GM21360 (cell line): ENCODE results near the gene PRR19.

Source experiments
- ATAC-seq: cut with Tn5 transposase; IDR thresholded peaks from one replicate; pipeline ENCODE4 v1.9.1; 2021; ENCODE audit warnings: mild to moderate bottlenecking, moderate library complexity; ENCODE audit not compliant: unreplicated experiment

PRR19 gene

DNA sequence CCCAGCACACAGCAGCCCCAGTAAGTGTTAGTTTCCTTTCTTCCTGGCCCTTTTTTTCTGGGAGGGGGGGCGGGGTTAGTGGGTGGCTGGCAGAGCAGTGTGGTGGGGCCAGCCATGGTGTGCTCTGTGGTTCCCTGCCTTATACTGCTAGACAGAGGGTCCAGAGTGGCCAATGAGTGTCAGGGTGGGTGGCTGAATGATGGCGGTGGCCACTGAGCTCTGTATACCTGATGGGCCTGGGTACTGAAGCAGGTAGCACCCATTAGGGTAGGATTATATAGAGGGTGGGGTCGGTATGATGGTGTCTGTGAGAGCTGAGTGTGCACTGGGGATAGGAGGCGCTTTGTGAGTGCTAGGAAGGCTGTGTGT, 19.1 kb upstream of the PRR19 start:
- ATAC-seq = no peak

DNA sequence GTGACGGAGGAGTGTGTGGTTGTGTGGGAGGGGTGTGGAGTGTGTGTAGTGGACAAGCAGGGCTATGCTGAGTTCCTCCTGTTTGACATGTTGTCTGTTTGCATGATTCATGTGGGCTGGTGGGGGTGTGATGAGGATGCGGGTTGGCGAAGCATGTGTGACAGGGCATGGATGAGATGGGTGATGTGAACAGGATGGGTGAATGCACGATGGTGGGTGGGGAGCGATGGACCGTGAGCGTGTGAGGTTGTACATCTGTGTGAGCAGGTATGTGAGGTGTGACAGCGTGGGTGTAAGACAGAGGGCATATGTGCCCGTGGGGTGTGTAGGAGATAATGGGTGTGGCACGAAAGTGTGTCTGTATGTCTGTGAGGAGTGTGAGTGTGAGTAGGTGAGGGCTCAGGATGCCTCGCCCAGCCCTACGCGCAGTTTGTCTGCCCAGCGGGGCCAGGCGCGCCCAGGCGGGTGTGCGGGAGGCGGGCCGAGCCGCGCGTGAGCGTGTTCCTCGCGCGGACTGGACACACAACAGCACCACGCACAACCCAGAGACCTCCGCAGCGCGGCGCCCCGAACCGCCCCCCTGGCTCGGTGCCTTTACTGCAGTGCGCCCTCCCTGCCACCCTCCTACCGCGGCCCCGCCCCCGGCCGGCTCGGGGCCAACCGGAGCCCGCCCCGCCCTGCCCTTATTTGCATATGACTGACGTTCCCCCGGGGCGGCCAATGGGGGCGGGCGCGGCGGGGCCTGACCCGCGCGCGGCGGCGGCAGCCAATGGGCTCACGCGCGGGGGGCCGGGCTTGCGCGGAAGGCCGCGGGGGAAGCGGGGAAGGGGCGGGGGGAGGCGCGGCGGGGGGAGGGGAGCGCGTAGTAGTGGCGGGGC, 18.5 kb upstream of the PRR19 start:
- ATAC-seq = peak; percentile 37

DNA sequence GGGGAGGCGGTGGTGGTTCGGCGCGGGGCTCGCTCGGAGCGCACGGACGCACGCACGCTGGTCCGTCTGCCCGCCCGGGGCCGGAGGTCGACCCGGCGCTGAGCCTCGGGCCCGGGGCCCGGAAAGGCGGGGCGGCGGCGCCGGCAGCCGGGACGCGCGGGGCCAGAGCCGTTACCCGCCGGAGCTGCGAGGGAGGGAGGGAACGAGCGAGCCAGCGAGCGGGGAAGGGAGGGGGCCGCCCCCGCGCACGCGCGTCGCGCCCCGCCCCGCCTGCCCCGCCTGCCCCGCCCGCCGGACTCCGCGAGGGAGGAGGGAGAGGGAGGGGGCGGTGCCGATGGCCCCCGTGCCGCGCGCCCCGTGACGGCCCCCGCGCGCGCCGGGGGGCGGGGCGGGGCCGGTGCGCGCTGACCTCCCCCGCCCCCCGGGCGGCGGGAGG, 17.8 kb upstream of the PRR19 start:
- peak; percentile 17 for ATAC-seq

DNA sequence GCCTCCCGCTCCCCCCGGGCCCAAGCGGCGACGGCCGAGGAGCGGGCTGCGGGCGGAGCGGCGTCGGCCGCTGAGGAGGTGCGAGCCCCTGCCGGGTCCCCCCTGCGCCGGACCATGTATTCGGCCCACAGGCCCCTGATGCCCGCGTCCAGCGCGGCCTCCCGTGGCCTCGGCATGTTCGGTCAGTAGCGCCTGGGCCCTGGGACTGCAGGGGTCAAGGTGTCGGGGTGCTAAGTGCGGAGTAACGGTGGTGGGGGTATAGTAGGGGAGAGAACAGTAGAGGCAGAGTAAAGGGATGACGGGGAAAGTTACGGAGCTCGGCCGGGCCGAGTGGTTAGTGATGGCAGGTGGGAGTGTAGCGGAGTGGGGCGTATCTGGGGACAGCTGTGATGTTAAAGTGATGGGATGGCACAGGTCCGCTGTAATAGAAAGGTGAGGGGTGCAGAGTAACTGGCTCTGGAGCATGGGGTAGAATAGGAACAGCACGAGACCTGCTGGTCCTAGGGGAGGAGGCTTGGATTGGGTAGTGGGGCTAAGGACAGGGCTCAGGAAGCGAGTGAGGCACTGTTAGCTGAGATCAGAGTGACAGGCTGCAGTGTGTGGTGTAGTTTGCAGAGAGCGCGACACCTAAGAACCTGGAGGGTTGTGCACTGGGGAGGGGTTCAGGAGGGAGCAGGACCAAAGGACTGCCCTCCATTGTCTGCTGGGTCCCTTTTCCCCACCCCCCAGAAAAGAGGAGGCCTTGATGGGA, 17.2 kb upstream of the PRR19 start:
- ATAC-seq = peak; percentile 0

DNA sequence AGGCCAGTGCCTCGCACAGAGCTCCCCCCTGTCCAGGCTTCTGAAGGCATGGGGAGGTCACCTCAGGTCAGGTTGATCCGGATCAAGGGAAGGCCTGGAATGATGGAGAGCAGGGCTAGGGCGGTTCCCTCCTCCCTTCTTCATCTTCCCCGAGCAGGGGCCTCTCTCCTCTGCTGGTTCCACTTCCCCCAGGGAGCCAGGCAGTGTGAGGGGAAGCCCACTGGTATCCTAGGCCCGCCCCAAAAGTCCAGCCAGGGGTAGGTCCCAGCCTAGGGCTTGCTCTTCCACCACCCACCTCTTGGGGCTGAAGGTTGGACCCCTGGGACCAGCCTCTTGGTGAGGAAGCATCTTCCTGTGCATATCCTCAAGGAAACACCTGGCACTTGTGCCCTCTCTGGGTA, 16.4 kb upstream of the PRR19 start:
- ATAC-seq = no peak

DNA sequence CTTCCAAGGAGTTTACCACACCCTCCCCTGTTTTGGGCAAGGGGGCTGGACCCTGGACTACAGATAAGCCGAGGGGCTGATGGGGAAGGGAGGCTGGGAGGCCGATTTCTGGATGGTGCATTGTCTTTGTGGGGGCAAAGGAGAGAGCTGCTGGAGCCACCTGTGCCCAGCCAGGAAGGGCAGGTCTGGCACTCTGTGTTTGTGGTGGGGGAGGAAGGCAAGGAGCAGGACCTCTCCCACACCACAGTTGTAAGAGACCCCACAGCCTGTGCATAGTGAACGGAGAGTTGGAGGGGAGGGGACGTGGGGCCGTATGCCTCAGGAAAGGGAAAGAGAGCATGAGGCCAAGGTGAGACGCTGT, 16.0 kb upstream of the PRR19 start:
- no peak for ATAC-seq

DNA sequence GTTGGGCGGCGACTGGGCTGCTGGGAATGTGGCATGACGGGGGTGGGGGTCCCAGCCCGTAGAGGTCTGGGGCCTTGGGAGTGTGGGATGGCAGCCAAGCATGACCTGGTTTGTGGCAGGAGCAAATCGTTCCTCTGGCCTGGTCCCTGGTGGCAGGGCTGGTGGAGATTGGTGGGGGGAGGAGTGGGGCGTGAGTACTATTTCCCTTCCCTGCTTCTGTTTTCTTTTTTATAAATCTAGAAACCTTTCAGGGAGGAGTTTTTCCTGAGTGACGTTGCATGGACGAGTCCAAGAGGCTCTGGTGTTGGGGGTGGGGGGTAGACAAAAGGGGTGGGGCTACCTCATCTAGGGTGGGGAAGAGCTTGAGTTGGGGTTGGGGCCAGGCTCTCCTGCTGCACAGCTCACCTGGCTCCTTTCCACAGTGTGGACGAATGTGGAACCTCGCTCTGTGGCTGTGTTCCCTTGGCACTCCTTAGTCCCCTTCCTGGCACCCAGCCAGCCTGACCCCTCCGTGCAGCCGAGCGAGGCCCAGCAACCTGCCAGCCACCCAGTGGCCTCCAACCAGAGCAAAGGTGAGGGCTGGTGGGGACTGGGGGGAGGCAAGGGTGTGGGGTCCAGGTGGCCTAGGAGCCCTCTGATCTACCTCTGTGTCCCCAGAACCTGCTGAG, 15.4 kb upstream of the PRR19 start:
- no peak for ATAC-seq

DNA sequence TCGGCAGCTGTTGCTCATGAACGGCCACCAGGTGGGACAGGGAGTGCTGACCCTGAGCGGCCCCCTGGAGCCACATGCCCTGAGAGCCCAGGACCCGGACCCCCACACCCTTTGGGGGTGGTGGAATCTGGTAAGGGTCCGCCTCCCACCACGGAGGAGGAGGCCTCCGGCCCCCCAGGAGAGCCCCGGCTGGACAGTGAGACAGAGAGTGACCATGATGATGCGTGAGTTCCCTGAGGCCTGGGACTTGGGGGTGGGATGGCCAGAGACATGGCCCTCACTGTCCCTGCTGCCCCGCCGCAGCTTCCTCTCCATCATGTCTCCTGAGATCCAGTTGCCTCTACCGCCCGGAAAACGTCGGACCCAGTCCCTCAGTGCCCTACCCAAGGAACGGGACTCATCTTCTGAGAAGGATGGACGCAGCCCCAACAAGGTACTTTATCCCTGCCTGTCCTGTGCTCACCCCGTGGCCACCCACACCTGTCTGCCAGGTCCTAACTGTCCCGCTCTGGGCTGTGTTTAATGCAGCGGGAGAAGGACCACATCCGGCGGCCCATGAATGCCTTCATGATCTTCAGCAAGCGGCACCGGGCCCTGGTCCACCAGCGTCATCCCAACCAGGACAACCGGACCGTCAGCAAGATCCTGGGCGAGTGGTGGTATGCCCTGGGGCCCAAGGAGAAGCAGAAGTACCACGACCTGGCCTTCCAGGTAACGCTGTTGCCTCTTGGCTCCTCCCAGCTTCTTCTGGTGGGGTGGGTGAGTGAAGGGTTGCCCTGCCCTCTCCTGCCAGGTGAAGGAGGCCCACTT, 14.7 kb upstream of the PRR19 start:
- no peak for ATAC-seq

DNA sequence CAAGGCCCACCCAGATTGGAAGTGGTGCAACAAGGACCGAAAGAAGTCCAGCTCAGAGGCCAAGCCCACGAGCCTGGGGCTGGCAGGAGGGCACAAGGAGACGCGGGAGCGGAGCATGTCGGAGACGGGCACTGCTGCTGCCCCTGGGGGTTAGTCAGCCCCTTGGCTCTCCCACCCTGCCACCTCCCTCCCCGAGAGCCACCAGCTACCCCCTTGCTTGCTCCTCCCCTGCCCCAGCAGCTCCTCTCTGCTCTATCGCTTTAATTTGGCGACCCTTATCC, 14.2 kb upstream of the PRR19 start:
- ATAC-seq = no peak

DNA sequence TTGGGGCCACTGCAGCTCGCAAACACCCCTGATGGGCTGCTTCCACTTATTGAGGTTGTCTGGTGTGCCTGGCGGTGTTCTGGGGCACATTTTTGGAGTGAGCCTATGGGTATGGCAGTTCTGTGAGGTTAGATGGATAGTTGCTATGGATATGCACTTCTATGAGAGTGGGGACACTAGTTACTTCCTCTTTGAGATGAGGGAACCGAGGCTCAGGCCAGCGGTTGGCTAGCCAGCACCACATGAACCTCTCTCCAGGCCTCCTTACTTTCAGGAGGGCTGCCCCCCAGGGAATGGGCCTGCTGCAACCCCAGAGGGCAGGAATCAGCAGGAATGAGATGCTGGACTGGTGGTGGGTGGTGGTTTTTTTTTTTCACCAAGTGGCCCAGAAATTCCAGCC, 13.5 kb upstream of the PRR19 start:
- ATAC-seq = no peak

DNA sequence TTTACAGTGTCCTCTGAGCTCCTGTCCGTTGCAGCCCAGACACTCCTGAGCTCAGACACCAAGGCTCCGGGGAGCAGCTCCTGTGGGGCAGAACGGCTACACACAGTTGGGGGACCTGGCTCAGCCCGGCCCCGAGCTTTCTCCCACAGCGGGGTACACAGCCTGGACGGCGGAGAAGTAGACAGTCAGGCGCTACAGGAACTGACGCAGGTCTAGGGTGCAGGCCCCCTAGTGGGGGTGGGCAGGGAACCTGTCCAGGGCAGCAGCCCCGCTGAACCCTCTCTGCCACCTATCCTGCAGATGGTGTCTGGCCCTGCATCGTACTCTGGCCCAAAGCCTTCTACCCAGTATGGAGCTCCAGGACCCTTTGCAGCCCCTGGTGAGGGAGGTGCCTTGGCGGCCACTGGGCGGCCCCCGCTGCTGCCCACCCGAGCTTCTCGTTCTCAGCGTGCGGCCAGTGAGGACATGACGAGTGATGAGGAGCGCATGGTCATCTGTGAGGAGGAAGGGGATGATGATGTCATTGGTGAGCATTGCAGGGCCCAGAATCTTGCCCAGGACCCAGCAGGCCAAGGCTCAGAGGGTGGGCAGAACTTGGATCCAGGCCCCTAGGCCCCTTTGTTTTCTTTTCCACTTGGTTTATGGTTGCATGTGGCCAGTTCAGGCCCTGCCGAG, 12.9 kb upstream of the PRR19 start:
- no peak for ATAC-seq

DNA sequence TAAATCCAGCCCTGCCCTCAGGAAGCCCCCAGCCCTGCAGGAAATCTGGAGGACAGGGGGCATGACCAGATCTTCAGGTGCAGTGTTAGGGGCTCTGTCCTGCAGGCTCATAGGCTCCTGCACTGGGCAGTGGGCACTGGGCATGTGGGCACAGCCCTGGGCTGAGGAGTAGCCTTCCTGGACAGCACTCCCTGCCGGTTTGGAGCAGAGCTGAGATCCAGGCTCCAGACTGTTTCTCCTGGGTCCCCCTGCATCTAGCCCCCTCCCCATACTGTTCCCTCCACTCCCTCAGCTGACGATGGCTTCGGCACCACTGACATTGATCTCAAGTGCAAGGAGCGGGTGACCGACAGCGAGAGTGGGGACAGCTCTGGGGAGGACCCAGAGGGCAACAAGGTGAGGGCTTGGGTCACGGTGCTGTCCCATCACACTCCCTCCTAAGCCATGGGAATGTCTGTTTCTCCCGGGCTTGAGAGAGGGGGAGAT, 12.3 kb upstream of the PRR19 start:
- ATAC-seq = no peak

DNA sequence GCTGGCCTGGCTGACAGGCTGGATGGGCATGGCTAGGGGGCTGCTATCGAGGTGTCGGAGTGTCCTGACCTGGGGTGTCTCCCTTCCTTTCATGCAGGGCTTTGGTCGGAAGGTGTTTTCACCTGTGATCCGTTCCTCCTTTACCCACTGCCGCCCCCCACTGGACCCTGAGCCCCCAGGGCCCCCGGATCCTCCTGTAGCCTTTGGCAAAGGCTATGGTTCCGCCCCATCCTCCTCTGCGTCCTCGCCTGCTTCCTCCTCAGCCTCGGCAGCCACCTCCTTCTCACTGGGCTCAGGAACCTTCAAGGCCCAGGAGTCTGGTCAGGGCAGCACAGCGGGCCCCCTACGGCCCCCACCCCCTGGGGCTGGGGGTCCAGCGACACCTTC, 11.8 kb upstream of the PRR19 start:
- ATAC-seq = no peak

DNA sequence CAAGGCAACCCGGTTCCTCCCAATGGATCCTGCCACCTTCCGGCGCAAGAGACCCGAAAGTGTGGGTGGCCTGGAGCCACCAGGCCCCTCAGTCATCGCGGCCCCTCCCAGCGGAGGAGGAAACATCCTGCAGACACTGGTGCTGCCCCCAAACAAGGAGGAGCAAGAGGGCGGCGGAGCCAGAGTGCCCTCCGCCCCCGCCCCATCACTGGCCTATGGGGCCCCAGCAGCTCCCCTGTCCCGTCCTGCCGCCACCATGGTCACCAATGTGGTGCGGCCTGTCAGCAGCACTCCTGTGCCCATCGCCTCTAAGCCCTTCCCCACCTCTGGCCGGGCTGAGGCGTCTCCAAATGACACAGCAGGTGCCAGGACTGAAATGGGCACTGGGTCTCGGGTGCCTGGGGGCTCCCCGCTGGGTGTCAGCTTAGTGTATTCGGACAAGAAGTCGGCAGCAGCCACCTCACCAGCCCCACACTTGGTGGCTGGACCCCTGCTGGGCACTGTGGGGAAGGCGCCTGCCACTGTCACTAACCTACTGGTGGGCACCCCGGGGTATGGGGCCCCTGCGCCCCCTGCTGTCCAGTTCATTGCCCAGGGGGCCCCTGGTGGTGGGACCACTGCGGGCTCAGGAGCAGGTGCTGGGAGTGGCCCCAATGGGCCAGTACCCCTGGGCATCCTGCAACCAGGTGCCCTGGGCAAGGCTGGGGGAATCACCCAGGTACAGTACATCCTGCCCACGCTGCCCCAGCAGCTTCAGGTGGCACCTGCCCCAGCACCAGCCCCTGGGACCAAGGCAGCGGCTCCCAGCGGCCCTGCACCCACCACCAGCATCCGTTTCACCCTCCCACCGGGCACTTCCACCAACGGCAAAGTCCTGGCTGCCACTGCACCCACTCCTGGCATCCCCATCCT, 11.2 kb upstream of the PRR19 start:
- no peak for ATAC-seq

DNA sequence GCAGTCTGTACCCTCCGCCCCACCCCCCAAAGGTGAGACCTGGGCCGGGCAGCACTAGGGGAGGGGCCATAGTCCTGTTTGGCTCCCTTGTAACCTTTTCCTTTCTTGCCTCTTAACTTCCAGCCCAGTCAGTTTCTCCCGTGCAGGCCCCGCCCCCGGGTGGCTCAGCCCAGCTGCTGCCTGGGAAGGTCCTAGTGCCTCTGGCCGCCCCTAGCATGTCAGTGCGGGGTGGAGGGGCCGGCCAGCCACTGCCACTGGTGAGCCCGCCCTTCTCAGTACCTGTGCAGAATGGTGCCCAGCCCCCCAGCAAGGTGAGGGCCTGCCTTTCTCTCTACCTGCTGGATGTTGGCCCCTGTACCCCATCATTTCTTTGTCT, 10.5 kb upstream of the PRR19 start:
- ATAC-seq = no peak

DNA sequence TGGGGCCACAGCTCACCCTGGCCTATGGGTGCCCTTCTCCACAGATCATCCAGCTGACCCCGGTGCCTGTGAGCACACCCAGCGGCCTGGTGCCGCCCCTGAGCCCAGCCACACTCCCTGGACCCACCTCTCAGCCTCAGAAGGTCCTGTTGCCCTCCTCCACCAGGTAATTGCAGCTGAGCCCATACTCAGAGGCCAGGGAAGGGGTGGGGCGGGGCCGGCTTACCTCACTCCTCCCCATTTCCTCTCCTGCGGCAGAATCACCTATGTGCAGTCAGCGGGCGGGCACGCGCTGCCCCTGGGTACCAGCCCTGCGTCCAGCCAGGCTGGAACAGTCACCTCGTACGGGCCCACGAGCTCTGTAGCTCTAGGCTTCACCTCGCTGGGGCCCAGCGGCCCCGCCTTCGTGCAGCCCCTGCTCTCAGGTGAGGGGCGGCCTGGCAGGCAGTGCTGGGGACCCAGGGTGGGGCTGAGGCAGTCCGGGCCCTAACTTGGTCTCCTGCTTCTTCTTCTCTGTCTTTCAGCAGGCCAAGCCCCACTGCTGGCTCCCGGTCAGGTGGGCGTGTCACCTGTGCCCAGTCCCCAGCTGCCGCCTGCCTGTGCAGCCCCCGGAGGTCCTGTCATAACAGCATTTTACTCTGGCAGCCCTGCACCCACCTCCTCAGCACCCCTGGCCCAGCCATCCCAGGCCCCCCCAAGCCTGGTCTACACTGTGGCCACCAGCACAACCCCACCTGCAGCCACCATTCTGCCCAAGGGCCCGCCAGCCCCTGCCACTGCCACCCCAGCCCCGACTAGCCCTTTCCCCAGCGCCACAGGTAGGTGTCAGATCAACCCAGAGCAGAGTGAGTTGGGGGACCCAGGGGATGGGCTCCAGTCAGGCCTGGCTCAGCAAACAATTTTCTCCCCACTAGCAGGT, 9.6 kb upstream of the PRR19 start:
- no peak for ATAC-seq

DNA sequence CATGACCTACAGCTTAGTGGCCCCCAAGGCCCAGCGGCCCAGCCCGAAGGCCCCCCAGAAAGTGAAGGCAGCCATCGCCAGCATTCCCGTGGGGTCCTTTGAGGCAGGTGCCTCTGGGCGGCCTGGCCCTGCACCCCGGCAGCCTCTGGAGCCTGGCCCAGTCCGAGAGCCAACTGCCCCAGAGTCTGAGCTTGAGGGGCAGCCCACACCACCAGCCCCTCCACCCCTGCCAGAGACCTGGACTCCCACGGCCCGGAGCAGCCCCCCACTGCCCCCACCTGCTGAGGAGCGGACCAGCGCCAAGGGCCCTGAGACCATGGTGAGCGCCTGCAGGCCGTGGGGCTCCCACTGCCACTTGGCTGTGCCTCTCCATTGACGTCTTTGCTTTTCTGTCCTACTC, 9.0 kb upstream of the PRR19 start:
- ATAC-seq = no peak

DNA sequence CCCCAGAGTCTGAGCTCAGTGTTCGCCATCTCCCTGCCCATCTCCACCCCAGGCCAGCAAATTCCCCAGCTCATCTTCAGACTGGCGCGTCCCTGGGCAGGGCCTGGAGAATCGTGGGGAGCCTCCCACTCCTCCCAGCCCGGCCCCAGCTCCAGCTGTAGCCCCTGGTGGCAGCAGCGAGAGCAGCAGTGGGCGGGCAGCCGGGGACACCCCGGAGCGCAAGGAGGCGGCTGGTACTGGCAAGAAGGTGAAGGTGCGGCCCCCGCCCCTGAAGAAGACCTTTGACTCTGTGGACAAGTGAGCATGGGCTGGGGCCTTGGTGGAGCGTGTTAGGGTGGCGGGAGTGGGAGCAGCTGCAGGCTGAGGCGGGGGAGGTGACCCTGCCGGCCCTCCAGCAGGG, 8.4 kb upstream of the PRR19 start:
- ATAC-seq = no peak

DNA sequence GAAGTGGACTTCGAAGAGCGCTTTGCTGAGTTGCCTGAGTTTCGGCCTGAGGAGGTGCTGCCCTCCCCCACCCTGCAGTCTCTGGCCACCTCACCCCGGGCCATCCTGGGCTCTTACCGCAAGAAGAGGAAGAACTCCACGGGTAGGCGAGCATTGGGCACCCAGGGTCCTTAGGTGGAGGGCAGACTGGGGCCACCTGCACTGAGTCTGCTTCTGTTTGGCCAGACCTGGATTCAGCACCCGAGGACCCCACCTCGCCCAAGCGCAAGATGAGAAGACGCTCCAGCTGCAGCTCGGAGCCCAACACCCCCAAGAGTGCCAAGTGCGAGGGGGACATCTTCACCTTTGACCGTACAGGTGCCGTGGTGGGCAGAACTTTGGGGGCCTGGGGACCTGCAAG, 8.0 kb upstream of the PRR19 start:
- no peak for ATAC-seq
